Hematopoietic multipotent progenitor cell (in vitro differentiated cells): ENCODE results near the gene SH3GL3. TPM values are rescaled to one million over a fixed set of nuclear protein-coding genes. Genes with fewer than 3 reads are reported as not detected.
A peak's percentile ranks its signal among the peaks of the same experiment; 100 is the strongest.

Experiments
- DNase-seq, 3 donors: peaks; one replicate each; pipeline ENCODE4 v3.0.0-alpha.2; 2011 to 2015; ENCODE audit warnings: low read depth in 2 of 3, low spot score in 2 of 3
- total RNA-seq: library from RNA; depleted of rRNA; stranded (reverse); fragments of >200 nt; gene quantifications from one replicate; pipeline ENCODE4 v1.2.3, GENCODE V29; 2012

SH3GL3 gene
- total RNA-seq, 1 donor, result 0.27 TPM

DNA sequence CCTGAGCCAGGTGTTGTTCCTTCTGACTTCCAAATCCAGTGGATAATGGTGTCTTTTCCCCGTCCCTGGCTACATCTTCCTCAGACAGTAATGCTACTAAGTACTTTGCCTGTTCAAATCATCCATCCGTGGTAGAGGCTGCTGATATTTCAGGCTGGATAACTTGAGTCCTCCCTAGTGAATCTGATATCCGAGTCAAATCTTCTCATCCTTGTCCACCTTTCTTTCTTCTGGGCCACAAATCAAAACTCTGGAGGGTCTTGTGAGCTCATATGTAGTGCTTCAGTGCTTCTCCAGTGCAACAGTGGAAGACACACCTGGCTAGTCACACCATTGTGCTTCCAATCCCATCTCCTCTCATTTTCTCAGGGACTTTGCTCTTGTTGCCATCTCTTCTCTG, 11.2 kb downstream of the SH3GL3 start:
- DNase-seq, result no peak

DNA sequence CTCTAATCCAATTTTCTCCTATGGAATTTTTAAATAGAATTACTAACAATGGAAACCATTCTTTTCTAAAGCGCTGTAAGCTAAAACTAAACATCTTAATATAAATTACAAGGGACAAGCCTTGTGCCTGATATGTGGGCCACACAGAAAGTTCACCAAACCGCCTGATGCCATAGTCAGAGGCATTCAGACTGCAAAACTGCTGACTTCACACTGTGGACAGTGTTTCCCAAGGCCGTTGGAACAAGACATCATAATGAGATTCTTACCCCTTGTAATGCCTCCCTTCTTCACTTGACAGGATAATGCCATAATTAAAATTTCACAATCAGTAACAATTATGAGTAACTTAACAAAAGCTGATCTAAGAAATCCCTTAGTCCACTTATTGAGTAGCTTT, 14.9 kb downstream of the SH3GL3 start:
- no peak for DNase-seq

DNA sequence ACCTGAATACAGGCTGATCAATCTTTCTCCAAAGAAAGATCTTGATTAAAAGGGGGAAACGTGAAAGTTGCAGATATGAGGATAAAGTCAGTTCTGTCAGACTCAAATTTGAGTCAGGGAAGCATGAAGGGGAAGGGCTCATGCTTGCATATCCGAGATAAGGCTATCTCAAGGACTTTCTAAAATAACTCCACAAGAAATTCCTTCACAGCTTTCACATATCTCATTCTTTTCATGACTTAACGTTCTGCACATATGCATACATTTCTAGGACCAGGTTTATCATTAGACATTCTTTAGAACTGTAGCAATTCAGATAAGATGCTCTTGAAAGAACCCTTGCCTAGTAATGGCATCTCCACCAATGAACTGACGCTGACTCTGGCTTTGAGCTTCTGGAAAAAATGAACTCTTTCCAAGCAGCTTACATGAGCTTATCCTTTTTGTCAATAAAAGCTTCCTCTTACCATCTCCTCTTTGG, 15.9 kb downstream of the SH3GL3 start:
- DNase-seq, result peak in 2 of 3 donors; percentile 14 to 31

DNA sequence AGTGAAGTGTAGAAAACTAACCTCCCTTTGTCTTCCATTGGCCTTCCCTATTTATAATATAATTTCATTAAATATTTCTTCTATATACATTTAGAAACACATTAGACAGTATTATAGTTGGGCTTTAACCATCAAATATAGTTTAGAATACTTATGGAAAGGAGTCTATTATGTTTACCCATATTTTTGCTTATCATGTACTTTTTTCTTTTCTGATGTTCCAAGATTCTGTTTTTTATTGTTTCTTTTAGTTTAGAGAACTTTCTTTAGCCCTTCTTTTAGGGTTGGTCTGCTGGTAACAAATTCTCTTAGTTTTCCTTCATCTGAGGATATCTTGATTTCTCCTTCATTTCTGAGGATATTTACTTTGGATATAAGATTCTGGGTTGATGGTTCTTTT, 23.7 kb downstream of the SH3GL3 start:
- DNase-seq, result no peak

DNA sequence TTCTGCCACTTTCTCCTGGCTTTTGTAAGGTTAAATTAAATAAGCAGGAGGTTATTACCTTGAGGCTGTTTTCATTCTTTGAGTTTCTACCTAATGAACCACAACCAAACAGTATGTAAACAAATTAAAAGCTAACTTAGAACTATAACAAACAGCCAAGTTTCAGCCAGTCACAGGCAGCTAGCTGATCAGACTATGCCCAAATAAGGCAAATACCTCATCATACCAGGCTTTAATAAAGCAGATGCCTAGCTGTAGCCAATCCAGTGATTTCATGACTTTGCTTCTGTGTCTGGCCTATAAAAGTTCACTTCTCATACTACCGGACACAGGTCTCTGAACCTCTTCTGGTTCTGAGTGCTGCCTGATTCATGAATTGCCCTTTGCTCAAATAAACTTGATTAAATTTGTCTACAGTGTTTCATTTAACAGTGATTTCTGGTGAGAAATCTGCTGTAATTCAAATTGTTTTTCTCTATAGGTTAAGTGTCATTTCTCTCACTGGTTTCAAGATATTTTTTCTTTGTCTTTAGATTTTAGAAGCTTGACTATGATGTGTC, 24.2 kb downstream of the SH3GL3 start:
- DNase-seq, result no peak

DNA sequence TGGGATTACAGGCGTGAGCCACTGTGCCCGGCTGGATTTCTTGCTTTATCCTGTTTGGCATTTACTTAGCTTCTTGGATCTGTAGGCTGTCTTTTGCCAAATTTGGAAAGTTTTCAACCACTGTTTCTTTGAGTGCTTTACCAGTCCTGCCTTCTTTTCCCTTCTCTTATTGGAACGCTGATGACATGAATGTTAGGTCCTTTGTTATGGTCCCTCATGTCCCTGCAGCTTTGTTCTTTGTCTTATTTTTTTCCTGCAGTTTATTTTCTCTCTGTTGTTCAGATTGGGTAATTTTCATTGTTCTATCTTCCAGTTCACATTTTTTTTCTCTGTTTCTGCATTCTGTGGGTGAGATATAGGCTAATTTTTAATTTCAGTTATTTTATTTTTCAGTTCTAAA, 25.0 kb downstream of the SH3GL3 start:
- no peak for DNase-seq

DNA sequence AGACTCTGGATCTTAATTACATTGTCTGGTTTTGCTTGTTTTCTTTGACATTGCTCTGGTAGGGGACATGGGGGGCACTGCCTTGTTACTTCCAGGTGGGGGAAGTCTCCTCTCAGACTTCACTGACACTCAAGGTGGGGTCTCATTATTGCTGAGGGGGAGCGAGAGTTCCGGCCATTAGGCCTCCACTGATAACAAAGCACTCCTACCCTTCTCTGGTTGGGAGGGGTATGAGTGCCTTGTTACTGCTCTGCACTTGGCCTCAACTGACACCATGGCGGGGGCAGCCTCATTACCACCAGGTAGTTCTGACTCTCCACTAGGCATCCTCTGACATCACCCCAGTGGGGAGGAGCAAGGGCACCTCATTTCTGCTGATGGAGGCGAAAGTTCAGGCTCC, 25.7 kb downstream of the SH3GL3 start:
- no peak for DNase-seq

DNA sequence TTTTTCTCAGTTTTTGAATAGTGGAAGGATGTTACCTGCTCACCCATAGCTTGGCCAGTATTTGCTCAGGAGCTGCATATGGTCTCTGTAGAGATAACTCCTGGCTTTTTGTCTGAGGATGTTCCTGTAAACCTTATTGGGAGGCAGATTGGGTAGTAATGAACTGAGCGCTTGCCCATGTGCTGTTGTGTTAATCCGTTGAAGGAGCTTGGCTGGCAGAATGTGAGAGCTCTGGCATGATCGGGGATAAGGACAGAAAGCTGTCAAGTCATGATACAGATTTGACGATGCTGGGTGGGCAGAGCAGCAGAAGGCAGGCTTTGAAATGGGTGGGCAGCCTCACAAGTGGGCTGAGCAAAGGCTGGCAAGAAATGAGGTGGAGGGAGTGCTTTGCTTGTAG, 27.4 kb downstream of the SH3GL3 start:
- no peak for DNase-seq

DNA sequence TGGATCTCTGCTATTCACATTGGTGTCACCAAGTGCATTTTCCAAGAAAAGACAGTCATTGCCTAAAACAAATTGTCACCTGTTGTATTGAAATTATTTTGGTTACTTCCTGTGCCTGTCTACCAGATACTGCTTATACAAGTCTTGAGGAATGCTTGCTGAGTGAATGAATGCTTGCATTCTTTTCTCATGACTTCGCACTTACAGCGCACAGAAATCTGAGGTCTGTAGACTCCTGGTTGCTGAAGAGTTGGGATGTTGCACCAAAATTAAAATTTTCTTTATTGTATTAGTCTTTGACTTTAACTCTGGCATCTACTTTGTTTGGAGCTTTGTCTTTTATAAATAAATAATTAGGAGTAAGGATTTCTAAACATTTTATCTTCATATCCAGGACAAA, 28.4 kb downstream of the SH3GL3 start:
- DNase-seq, result no peak

DNA sequence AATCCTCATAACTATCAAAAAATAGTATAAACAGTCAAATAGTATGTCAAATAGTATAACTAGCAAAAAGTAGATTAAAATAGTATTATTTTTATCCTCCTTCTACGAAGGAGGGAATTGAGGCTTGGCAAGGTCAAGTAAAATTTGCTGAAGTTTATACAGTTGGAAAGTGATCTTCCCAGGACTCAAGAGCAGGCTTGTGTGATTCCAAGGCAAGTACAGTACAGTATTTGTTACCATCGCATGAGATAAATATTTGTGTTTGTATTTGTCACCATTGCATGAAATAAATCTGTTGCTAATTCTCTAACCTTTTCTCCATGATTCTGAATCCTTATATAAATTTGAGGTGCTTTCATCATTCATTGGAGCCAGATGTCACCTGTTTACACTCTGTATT, 28.9 kb downstream of the SH3GL3 start:
- no peak for DNase-seq

DNA sequence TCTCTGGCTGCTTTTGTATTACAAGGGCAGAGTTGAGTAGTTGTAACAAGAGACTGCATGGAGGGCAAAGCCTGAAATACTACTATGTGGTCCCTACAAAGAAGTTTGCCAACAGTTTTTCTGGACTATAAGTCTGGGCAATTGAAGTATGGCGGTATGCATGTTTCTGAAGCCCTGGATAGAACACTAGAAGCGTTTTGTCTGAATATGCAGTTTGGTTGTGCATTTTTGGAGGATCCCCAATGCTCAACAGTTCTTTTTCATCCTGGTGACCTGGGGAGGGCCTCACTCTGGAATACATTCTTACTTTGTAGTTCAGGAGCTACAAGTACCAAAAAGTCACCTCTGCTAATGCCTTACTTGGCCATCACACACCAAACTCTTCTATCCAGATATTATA, 29.6 kb downstream of the SH3GL3 start:
- no peak for DNase-seq

DNA sequence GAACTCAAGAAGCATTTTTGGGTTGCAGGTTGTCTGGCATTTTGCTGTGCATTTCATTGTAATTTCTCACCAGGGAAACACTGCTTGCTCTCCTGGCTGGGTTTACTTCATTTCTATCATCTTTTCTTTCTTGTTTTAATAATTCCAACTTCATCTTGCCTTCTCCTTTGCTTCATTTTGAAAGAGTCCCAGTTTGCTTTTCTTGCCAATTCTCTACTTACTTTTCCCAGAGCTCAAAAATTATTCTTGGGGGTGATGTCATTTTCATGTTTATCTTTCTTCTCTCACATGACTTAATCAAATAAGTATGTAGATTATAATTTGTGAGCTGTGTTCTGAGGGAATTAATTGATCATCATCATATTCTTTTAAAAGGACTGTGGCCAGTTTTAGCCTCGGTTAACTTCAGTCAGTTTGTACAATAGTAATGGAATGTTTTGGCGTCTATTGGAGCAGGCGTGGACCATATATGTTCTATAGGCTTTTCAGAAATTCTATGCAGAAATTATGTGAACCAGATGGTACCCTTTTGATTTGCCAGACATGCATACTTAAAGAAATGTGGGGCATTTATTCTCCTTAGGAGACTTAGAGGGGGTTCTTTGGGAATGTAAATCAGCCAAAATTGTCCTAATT, 30.1 kb downstream of the SH3GL3 start:
- no peak for DNase-seq

DNA sequence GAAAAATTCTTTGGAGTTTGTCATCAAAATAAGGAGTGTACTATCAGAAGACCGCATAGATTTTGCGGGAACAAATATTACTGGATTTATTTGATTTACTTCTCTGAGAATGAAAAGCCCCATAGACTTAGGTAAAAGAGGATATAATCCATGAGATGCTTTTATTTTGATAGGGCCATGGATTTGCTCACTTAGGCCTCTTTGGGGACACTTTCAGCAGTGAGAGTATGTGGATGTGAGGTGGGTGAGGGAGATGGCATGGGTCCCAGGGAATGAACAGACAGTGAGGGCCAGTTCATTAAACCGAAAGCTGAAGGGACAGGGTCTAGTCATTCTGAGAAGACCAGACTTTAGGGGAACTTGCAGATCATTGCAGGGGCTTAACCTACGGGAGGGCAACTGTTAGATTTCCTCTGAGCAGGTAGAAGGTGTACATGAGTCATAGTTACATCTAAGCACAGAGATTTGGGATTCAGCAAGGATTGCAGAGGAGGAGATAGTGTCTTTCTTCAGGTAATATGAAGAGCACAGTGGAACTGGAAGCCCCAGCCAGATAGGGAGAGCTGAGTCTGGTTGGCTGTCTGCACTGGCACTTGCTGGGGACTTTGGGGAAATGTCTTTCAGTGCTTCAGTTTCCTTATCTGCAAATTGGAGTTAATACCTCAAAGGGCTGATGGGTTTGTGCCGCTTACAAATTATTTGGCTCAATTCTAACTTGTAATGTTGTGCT, 30.8 kb downstream of the SH3GL3 start:
- no peak for DNase-seq

DNA sequence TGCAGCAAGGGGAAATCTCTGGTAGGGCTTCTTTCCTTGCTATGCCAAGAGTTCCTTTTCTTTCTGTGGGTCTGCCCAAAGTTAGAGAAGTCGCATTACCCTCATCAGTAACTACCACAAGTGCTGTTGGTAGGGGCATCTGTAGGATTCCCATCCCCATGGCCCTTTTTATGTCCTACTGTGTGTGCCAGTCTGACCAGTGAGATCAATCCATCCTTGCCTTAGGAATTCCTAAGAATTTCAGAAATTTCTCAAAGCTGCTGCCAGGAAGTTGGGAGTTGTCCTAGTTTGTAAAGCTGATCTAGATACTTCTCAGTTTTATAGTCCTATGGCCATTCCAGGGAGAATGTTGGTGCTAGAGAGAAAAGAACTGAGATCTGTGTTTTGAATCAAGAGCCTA, 36.5 kb downstream of the SH3GL3 start:
- DNase-seq, result no peak

DNA sequence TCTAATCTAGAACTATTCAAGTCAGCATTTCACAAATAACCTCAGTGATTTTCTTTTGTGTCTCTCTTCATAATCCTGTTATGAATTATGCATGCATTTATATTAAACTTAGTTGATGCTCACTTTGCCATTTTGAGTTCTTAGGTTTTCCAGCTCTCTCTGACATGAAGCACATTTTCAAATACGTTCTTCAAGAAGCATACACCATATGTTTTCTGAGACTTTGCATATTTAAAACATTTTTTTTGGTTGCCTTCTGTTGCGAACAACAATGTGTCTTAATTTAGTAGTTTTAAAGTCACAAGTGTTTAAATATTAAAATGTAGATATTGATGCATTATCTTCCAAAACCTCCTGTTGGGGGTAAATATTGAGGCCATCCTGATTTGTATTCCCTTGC, 37.5 kb downstream of the SH3GL3 start:
- no peak for DNase-seq

DNA sequence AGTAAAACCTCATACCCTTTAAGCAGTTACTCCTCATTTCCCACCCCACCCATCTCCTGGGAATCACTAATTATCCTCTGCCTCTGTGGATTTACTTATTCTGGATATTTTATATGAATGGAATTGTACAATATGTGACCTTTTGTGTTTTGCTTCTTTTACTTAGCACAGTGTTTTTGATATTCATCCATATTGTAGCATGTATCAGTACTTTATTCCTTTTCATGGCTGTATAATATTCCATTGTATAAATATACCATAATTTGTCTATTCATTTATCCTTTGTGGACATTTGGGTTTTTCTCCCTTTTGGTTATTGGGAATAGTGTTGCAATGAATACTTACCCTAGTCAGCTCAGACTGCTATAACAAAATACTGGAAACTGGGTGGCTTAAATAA, 39.2 kb downstream of the SH3GL3 start:
- DNase-seq, result no peak

DNA sequence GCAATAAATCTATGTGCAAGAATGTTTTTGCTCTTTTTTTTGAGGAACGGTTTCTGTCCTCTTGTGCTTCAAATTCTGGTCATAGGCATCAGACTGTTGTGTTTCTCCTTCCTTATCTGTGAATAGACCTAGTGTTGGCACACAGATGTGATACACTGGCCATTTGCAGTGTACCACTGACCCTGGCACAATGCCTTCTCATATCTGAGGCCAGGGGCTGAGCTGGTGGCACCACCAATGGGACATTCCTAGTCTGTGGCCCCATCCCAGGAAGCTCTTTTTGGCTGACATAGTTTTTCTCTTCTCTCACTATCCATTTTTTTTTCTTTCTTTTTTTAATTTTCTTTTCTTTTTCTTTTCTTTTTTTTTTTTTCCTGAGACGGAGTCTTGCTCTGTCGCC, 40.4 kb downstream of the SH3GL3 start:
- no peak for DNase-seq

DNA sequence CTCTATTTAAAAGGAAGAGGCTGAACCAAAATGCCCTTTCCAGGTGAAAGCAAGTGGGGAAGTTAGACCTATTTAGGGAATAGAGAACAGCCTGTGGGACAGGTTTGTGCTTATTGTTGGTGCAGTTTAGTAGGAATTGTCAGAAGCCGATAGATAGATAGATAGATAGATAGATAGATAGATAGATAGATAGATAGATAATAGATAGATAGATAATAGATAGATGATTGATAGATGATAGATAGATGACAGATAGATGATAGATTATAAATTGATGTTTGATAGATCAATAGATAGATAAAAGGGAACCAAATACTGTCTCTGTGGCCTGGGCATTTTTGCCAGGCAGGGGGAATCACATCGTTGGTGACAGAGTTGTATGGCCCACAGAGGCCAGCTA, 42.5 kb downstream of the SH3GL3 start:
- no peak for DNase-seq

DNA sequence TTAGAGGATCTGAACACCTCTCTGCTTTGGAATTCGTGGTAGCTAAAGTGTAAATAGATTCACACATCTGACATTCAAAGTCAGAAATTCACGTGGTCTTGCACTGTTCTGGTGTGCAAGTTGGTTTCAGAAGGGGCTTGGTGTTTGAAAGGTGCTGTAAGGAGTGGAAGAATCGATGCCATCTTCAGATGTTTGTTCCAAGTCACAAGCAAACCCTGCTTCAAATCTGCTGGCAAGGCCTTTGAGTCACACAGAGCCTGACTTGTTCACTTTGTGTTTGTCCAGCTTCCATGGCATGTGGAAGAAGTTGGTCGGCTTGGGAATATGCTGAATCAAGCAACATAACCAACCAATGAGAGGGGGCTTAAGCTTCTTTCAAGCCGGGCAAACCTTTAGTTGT, 44.3 kb downstream of the SH3GL3 start:
- no peak for DNase-seq

DNA sequence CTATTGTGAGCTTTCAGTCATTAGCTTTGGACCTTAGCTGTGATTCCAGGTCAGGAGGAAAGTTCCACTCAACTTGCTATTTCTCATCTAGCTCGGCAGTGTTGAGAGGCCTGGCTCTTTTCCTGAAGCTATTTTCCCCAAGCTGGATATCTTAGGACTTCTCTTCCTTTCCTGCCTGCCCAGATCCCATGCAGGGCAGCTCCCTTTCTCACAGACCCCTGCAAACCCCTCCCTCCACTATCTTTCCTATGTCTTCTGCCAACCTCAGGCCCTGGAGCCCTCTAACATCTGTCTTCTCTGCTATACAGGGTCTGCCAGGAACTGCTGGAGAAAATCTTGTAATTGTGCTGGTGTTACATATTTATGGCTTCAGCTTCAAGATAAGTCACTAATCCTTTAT, 49.6 kb downstream of the SH3GL3 start:
- no peak for DNase-seq

DNA sequence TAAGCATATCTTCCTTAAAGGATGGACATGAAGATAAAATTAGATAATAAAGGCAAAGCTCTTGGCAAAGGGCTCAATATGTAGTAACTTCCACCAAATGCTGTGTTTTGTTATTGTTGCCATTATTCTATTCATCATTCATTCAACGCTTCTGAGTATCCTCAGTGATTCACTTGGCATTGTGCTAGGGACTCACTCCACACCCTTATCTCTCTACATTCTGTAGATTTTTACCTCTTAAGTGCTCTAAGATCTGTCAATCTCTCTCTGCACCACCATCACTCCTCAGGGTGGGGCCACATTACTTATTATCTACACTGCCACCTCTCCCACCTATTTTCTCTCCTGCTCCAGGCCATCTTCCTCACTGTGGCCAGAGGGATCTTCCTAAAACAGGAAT, 51.2 kb downstream of the SH3GL3 start:
- DNase-seq, result no peak

DNA sequence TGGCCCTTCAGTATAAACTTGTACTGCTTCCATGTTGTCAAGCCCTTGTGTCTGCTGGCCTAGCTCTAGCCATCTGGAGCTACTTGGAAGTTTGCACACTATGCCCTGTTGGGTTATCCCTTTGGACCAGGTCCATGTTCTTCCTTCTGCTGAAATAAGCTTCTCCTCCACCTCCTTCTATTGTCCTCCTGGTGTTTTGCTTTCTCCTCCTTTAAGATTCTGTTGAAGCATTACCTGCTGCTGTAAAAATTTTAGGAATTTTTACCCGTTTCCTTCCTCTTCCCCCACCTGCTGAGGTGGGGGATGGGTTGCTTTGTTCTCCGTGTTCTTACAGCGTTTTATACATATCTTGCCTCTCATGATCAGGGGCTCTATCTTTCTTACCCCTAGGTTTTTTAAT, 51.7 kb downstream of the SH3GL3 start:
- no peak for DNase-seq
